Ishikawa (cell line): ENCODE measurements around the gene TMA7B.

Source experiments
- CEBPB ChIP-seq: IDR thresholded peaks from 2 replicates; pipeline ENCODE4 v1.6.1; 2012
- CREB1 ChIP-seq: IDR thresholded peaks from 2 replicates; pipeline ENCODE4 v1.6.1; 2012; ENCODE audit warnings: low read depth
- EGR1 ChIP-seq: IDR thresholded peaks from 2 replicates; pipeline ENCODE4 v1.6.1; 2012
- EP300 ChIP-seq: IDR thresholded peaks from 2 replicates; pipeline ENCODE4 v1.6.1; 2012; ENCODE audit warnings: borderline replicate concordance
- FOXM1 ChIP-seq: IDR thresholded peaks from 2 replicates; pipeline ENCODE4 v1.6.1; 2012; ENCODE audit warnings: low read depth, borderline replicate concordance
- NFIC ChIP-seq: IDR thresholded peaks from 2 replicates; pipeline ENCODE4 v1.6.1; 2012
- RAD21 ChIP-seq: IDR thresholded peaks from 2 replicates; pipeline ENCODE4 v1.6.1; 2012; ENCODE audit warnings: low read depth
- TAF1 ChIP-seq: IDR thresholded peaks from 2 replicates; pipeline ENCODE4 v1.6.1; 2012; ENCODE audit warnings: low read depth, mild to moderate bottlenecking
- TCF12 ChIP-seq: IDR thresholded peaks from 2 replicates; pipeline ENCODE4 v1.6.1; 2012; ENCODE audit warnings: low read depth
- TEAD4 ChIP-seq: IDR thresholded peaks from 2 replicates; pipeline ENCODE4 v1.6.1; 2012
- YY1 ChIP-seq: IDR thresholded peaks from 2 replicates; pipeline ENCODE4 v1.6.1; 2012; ENCODE audit warnings: low read depth
- ZBTB7A ChIP-seq: IDR thresholded peaks from 2 replicates; pipeline ENCODE4 v1.6.1; 2012; ENCODE audit warnings: low read depth
- TF ChIP-seq, protein P1 (sequence below): IDR thresholded peaks from 2 replicates; pipeline ENCODE4 v1.6.1; 2012
- TF ChIP-seq, protein P2 (sequence below): IDR thresholded peaks from 2 replicates; pipeline ENCODE4 v1.6.1; 2012; ENCODE audit warnings: low read depth, mild to moderate bottlenecking
- TF ChIP-seq, protein P3 (sequence below): IDR thresholded peaks from 2 replicates; pipeline ENCODE4 v1.6.1; 2012

TMA7B gene

DNA sequence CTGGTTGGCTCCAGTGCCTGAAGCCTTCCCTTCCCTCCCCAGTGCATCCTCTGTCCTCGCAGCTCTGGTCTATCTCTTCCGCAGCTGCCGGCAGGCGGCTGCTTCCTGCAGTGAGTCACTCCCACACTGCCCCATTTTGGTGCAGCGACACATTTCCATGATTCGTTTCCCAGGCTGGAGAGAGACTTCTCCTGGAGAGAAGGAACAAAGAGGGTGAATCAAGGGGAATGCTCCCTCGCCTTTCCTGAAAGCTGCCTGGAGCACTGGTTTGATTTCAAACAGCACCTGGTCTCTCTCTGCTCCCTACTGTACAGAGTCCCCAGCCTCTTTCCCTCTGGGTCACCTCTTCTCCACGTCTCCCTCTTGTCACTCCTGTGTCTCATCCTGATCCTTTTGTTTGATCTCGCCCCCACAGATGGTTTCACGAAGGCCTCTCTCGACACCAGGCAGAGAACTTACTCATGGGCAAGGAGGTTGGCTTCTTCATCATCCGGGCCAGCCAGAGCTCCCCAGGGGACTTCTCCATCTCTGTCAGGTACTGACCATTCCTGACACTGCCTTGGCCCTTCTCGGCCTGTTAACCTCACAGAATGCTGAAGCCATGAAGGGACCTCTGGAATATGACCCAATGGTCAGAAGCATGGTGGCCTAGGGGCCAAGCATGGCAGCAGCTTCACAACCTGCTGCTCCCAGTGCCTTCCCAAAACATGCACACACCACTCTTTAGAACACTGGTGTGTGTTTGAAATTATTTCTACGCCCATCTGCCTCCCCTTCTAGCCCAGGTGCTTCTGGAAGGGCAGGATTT, at the start of gene TMA7B:
TMA7B (plus strand) TSS at position 758 of the 808 bp plus-strand sequence. CDS start 3,978 bp downstream, outside the sequence.
- TF ChIP-seq, protein P1, sequence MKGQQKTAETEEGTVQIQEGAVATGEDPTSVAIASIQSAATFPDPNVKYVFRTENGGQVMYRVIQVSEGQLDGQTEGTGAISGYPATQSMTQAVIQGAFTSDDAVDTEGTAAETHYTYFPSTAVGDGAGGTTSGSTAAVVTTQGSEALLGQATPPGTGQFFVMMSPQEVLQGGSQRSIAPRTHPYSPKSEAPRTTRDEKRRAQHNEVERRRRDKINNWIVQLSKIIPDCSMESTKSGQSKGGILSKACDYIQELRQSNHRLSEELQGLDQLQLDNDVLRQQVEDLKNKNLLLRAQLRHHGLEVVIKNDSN, result no peak
- no peak for TF ChIP-seq FOXM1
- TF ChIP-seq, protein P2, sequence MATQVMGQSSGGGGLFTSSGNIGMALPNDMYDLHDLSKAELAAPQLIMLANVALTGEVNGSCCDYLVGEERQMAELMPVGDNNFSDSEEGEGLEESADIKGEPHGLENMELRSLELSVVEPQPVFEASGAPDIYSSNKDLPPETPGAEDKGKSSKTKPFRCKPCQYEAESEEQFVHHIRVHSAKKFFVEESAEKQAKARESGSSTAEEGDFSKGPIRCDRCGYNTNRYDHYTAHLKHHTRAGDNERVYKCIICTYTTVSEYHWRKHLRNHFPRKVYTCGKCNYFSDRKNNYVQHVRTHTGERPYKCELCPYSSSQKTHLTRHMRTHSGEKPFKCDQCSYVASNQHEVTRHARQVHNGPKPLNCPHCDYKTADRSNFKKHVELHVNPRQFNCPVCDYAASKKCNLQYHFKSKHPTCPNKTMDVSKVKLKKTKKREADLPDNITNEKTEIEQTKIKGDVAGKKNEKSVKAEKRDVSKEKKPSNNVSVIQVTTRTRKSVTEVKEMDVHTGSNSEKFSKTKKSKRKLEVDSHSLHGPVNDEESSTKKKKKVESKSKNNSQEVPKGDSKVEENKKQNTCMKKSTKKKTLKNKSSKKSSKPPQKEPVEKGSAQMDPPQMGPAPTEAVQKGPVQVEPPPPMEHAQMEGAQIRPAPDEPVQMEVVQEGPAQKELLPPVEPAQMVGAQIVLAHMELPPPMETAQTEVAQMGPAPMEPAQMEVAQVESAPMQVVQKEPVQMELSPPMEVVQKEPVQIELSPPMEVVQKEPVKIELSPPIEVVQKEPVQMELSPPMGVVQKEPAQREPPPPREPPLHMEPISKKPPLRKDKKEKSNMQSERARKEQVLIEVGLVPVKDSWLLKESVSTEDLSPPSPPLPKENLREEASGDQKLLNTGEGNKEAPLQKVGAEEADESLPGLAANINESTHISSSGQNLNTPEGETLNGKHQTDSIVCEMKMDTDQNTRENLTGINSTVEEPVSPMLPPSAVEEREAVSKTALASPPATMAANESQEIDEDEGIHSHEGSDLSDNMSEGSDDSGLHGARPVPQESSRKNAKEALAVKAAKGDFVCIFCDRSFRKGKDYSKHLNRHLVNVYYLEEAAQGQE, result no peak

GRCh38 chr22:39910876-39911613, 49.2 kb upstream of the TMA7B start:
- no peak for TF ChIP-seq CEBPB
- TF ChIP-seq TCF12, result no peak
- no peak for TF ChIP-seq TAF1
- TF ChIP-seq EGR1, result no peak
- TF ChIP-seq ZBTB7A, result no peak
- no peak for TF ChIP-seq FOXM1
- no peak for TF ChIP-seq NFIC
- TF ChIP-seq, protein P1, result no peak
- no peak for TF ChIP-seq YY1
- no peak for TF ChIP-seq EP300
- no peak for TF ChIP-seq CREB1
- TF ChIP-seq, protein P2, result no peak
- TF ChIP-seq RAD21, result no peak
- TF ChIP-seq, protein P3, sequence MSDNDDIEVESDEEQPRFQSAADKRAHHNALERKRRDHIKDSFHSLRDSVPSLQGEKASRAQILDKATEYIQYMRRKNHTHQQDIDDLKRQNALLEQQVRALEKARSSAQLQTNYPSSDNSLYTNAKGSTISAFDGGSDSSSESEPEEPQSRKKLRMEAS, result no peak
- no peak for TF ChIP-seq TEAD4

DNA sequence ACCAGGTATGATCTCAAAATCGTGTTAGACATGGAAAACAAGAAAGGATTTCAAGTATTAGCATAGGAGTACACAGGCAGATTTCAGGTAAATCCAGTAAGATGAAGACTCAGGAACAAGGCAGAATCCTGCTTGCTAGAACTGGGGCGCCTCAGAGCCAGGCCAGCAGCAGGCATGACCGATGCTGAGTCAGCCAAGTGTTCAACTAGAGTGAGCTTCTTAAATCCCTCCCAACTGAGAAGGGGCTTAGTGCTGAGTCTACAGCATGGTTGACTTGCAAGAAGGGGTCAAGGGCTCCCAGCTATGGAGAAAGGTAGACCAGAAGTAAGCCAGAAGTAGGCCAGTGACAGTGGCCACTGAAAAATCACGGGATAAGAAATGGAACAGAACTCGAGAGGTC, 46.9 kb upstream of the TMA7B start:
- no peak for TF ChIP-seq CREB1
- no peak for TF ChIP-seq CEBPB
- no peak for TF ChIP-seq NFIC
- TF ChIP-seq, protein P2, result no peak
- TF ChIP-seq EP300, result no peak
- no peak for TF ChIP-seq TEAD4
- TF ChIP-seq YY1, result no peak
- no peak for TF ChIP-seq RAD21
- no peak for TF ChIP-seq TCF12
- no peak for TF ChIP-seq FOXM1
- TF ChIP-seq TAF1, result no peak
- TF ChIP-seq ZBTB7A, result no peak
- TF ChIP-seq EGR1, result no peak

- TF ChIP-seq YY1 (no peak), TEAD4 (no peak), CREB1 (no peak), NFIC (no peak), TAF1 (no peak), RAD21 (no peak), FOXM1 (no peak), ZBTB7A (no peak), TCF12 (no peak), EGR1 (no peak), EP300 (no peak), CEBPB (no peak)
- TF ChIP-seq, protein P3, result no peak
- TF ChIP-seq, protein P2, result no peak
- TF ChIP-seq, protein P1, result no peak
Measured at GRCh38 chr22:39913886-39914285, 46.3 kb upstream of the TMA7B start.
